Naive thymus-derived CD4-positive, alpha-beta T cell (primary cell): Measurements from ENCODE around the gene LILRB4. TPM values are rescaled to one million over a fixed set of nuclear protein-coding genes. Genes with fewer than 3 reads are reported as not detected.
"Not testable (repeated sequence)": the region's sequence is repeated elsewhere in the genome, so short reads cannot be mapped to it uniquely, and the experiment has no call there.

Experiments used
- ATAC-seq: fragments of 150-1000 bp; cut with Tn5 transposase; 2 replicates; pipeline ENCODE4 v1.10.0; 2021; ENCODE audit warnings: mild to moderate bottlenecking, moderate library complexity
- CTCF ChIA-PET: fragments of 350-600 bp; sonication (Branson Sonifier 250); formaldehyde crosslinking; loops from one replicate; lab custom pipeline; 2021; ENCODE audit warnings: antibody characterized with exemption; lab: Charles Lee
- POLR2A ChIA-PET: fragments of 350-600 bp; sonication (Branson Sonifier 250); formaldehyde crosslinking; loops from one replicate; lab custom pipeline; 2021; ENCODE audit warnings: antibody characterized with exemption, inconsistent platforms; lab: Charles Lee
- DNase-seq, 9 donors: peaks; one replicate each; pipeline versions ENCODE4 v3.0.0 to v3.0.0-alpha.2; 2020 to 2022; ENCODE audit warnings: mixed read lengths in 1 of 9
- H3K27ac ChIP-seq: one replicate; pipeline ENCODE4 v1.7.0; 2013; ENCODE audit warnings: mild to moderate bottlenecking, low read depth, low read length, moderate library complexity
- H3K27me3 ChIP-seq, 2 donors: one replicate each; pipeline ENCODE4 v1.7.0; 2013; ENCODE audit warnings: low read length in 2 of 2, mild to moderate bottlenecking in 2 of 2, moderate library complexity in 2 of 2; ENCODE audit not compliant: control insufficient read depth in 2 of 2, insufficient read depth in 2 of 2
- H3K36me3 ChIP-seq, 3 experiments: 1 replicate in 2 of 3; 2 replicates in 1 of 3; pipeline ENCODE4 v1.7.0; 2013; ENCODE audit warnings: low read length in 3 of 3, mild to moderate bottlenecking in 3 of 3, moderate library complexity in 1 of 3; ENCODE audit not compliant: insufficient read depth in 3 of 3, control insufficient read depth in 2 of 3
- H3K4me1 ChIP-seq, 2 donors: one replicate each; pipeline ENCODE4 v1.7.0; 2013; ENCODE audit warnings: low read length in 2 of 2, mild to moderate bottlenecking in 2 of 2, moderate library complexity in 1 of 2; ENCODE audit not compliant: control insufficient read depth in 2 of 2, insufficient read depth in 2 of 2
- H3K4me3 ChIP-seq: 2 replicates; pipeline ENCODE4 v1.7.0; 2013; ENCODE audit warnings: mild to moderate bottlenecking, low read length
- H3K9me3 ChIP-seq, 3 experiments: 1 replicate in 2 of 3; 2 replicates in 1 of 3; pipeline ENCODE4 v1.7.0; 2013; ENCODE audit warnings: low read length in 3 of 3; ENCODE audit not compliant: control insufficient read depth in 2 of 3
- H3K27ac Mint-ChIP-seq, 9 donors: one replicate each; pipeline ENCODE4 v1.8.0; 2020 to 2022; ENCODE audit warnings: mixed read lengths in 9 of 9, mild to moderate bottlenecking in 8 of 9, moderate library complexity in 5 of 9, inconsistent platforms in 2 of 9
- H3K27me3 Mint-ChIP-seq, 5 donors: one replicate each; pipeline ENCODE4 v1.8.0; 2021 to 2022; ENCODE audit warnings: mixed read lengths in 5 of 5, mild to moderate bottlenecking in 1 of 5
- H3K36me3 Mint-ChIP-seq, 5 donors: one replicate each; pipeline ENCODE4 v1.8.0; 2020 to 2022; ENCODE audit warnings: mixed read lengths in 5 of 5, mild to moderate bottlenecking in 3 of 5, inconsistent platforms in 1 of 5
- H3K4me1 Mint-ChIP-seq, 7 donors: one replicate each; pipeline ENCODE4 v1.8.0; 2020 to 2022; ENCODE audit warnings: mixed read lengths in 7 of 7, mild to moderate bottlenecking in 3 of 7, inconsistent platforms in 1 of 7
- H3K4me3 Mint-ChIP-seq, 10 donors: one replicate each; pipeline ENCODE4 v1.8.0; 2020 to 2022; ENCODE audit warnings: mild to moderate bottlenecking in 10 of 10, mixed read lengths in 10 of 10, moderate library complexity in 6 of 10, inconsistent platforms in 2 of 10
- H3K9me3 Mint-ChIP-seq, 11 donors: one replicate each; pipeline ENCODE4 v1.8.0; 2020 to 2022; ENCODE audit warnings: mixed read lengths in 11 of 11, mild to moderate bottlenecking in 4 of 11, inconsistent platforms in 1 of 11, moderate library complexity in 1 of 11
- intact Hi-C, 2 donors: fragments of 100-400 bp; cut with micrococcal nuclease; formaldehyde crosslinking; loops; one replicate each; pipeline ENCODE4 v1.15.1; 2023
- polyA plus RNA-seq, 2 donors: library from polyadenylated mRNA; unstranded; fragments of 300-500 nt; fragmentation: Illumina TruSeq; gene quantifications; one replicate each; pipeline ENCODE4 v1.2.3, GENCODE V29; 2021
- total RNA-seq, 6 experiments: library from RNA in 5 of 6; stranded (reverse) in 5 of 6; gene quantifications; 1 replicate in 5 of 6; 2 replicates in 1 of 6; pipeline ENCODE4 v1.2.3 and lab custom pipeline; 2021 to 2026

The LILRB4 gene
- total and polyA plus RNA-seq, 7 experiments from 2014 or later = 0.15 to 20.2 (median 2.5) TPM; not detected in 2

DNA sequence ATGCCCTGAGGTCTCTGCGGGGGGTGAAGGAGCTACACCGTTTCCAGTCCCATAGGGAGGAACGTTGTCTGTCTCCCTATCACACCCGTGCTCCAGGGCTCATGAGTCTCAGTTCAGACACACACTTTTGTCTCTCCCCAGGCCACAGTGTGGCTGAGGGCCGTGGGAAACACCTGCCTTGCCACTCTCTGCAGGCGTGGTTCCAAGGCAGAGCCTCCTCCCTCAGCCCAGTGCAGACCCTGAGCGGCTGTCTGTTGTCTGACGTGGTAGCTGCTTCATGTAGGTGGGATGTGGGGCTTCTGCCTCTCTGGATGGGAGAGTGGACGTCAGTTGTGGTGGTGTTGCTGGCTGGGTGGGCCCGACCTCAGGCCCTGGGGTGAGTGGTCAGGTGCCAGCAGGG is 38.6 kb upstream of the LILRB4 start:
- peak; percentile 62 for ATAC-seq
- H3K36me3 ChIP-seq, H3K4me3 ChIP-seq, H3K9me3 ChIP-seq, H3K4me1 ChIP-seq, H3K27me3 ChIP-seq, CTCF ChIA-PET, intact Hi-C loops, H3K27ac ChIP-seq, DNase-seq, H3K27ac Mint-ChIP-seq, H3K4me3 Mint-ChIP-seq, POLR2A ChIA-PET: not testable (repeated sequence)
- H3K36me3 Mint-ChIP-seq = peaks cover 0 to 11% (median 0%) of the 10 kb centered on the region in 5 donors
- peaks cover 0 to 16% (median 0%) of the 10 kb centered on the region in 7 donors for H3K4me1 Mint-ChIP-seq
- peaks cover 13 to 42% (median 33%) of the 10 kb centered on the region in 5 donors for H3K27me3 Mint-ChIP-seq
- H3K9me3 Mint-ChIP-seq = peaks cover 0 to 19% (median 2%) of the 10 kb centered on the region in 11 donors

DNA sequence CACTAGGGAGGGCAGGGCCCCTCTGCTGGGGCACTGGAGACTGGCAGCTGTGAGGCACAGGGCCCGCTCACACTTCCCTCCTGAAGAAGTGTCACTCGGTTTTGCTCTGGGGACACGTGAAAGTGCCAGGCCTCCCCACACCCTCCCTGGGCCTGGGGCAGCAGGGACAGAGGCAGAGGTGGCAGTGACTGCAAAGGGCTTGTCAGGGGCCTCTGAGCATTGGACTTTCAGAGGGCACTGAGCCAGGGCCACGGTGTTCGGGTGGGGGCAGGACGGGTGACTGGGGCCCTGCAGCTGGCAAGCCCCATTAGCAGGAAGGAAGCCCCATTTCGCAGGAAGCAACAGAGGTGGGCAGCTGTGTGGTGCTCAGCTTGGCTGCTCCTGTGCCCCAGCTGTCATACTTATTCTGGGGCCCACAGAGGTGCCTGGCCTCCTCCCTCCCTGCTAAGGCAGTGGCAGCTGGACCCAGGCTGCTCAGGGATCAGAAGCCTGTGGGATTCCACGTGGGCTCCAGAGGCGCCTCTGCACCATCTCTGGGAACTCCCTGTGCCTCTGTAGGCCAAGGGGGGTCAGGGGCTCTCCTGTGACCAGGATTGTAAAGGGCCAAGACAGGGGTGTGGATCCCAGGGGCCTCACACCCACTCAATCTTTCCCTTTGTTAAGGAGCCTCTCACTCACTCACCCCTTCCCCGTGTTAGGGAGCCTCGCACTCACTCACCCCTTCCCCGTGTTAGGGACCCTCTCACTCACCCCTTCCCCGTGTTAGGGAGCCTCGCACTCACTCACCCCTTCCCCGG is 37.7 kb upstream of the LILRB4 start:
- H3K4me3 ChIP-seq, POLR2A ChIA-PET, H3K27ac ChIP-seq, H3K9me3 ChIP-seq, H3K4me1 ChIP-seq, CTCF ChIA-PET, H3K36me3 ChIP-seq, intact Hi-C loops, H3K27ac Mint-ChIP-seq, DNase-seq, H3K27me3 ChIP-seq, H3K4me3 Mint-ChIP-seq: not testable (repeated sequence)
- Mint-ChIP-seq H3K9me3 (peaks cover 0 to 19% (median 2%) of the 10 kb centered on the region in 11 donors), H3K4me1 (peaks cover 0 to 16% (median 0%) of the 10 kb centered on the region in 7 donors), H3K36me3 (peaks cover 0 to 11% (median 0%) of the 10 kb centered on the region in 5 donors), H3K27me3 (peaks cover 17 to 48% (median 39%) of the 10 kb centered on the region in 5 donors)
- ATAC-seq = peak; percentile 78

DNA sequence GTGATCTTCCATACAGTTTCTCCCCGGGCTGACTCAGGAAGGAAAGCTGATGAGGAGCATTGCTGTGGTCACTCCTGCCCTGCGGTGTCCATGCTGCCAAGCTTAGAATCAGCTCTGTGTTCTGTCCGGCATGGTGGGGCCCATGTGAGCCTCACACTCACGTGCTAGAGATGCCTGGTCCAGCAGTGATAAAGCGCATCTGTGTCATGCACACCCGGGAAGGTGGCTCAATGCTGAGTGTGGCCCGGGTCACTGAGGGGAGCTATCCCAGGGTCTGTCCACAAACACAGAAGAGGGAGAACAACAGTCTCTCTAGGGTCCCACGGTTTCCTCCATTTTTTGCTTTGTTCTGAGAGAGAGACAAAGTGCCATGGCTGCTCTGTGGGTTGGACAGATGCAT is 36.0 kb upstream of the LILRB4 start:
- no peak overlapping the region for H3K4me3 ChIP-seq
- intact Hi-C loops = no loop called here
- Mint-ChIP-seq H3K27me3 (peaks cover 14 to 65% (median 53%) of the 10 kb centered on the region in 5 donors), H3K36me3 (peaks cover 0 to 11% (median 0%) of the 10 kb centered on the region in 5 donors), H3K9me3 (peaks cover 0 to 19% (median 2%) of the 10 kb centered on the region in 11 donors), H3K27ac (no peak overlapping the region), H3K4me1 (peaks cover 0 to 18% (median 0%) of the 10 kb centered on the region in 7 donors), H3K4me3 (no peak overlapping the region)
- POLR2A ChIA-PET = no interaction called here
- ATAC-seq (no peak), DNase-seq (no peak)
- no peak overlapping the region for H3K27ac ChIP-seq
- no peaks in the 10 kb centered on the region for H3K9me3 ChIP-seq
- no peaks in the 10 kb centered on the region for H3K27me3 ChIP-seq
- no peaks in the 10 kb centered on the region for H3K36me3 ChIP-seq
- CTCF ChIA-PET = no interaction called here
- no peaks in the 10 kb centered on the region for H3K4me1 ChIP-seq

DNA sequence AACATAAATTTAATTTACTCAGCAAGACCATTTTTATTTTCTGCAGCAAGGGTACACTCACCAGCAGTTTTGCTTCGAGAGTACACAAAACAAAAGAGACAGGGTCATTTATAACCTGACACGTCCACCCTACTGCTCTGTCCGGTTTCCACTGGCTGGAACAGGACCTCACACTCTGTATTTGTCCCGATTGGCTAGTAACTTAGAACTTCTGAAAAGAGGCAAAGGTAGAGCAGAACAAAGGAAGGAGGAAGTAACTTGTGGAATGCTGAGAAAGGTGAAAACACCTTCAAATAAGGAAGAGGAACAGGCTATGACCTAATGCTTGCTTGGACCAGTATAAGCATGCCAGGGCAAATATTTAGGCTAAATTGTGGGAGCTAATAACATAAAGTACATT is 34.9 kb upstream of the LILRB4 start:
- H3K4me1 Mint-ChIP-seq = peaks cover 0 to 16% (median 0%) of the 10 kb centered on the region in 7 donors
- ATAC-seq, CTCF ChIA-PET, H3K4me3 ChIP-seq, intact Hi-C loops, POLR2A ChIA-PET, H3K36me3 ChIP-seq, H3K4me3 Mint-ChIP-seq, H3K27me3 ChIP-seq, H3K4me1 ChIP-seq, DNase-seq, H3K27ac ChIP-seq, H3K27ac Mint-ChIP-seq, H3K9me3 ChIP-seq: not testable (repeated sequence)
- peaks cover 0 to 19% (median 2%) of the 10 kb centered on the region in 11 donors for H3K9me3 Mint-ChIP-seq
- peaks cover 12 to 73% (median 55%) of the 10 kb centered on the region in 5 donors for H3K27me3 Mint-ChIP-seq
- peaks cover 0 to 11% (median 0%) of the 10 kb centered on the region in 5 donors for H3K36me3 Mint-ChIP-seq

DNA sequence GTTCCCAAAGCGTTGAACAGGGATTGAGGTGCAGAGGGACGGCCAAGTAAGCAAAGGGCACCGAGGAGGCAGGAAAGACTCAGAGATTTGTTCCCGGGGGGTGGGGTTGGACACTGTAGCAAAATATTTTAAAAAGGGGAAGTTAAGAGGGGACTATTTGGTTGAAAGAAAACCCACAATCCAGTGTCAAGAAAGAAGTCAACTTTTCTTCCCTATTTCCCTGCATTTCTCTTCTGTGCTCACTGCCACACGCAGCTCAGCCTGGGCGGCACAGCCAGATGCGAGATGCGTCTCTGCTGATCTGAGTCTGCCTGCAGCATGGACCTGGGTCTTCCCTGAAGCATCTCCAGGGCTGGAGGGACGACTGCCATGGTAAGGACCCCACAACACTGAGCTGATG is 32.5 kb upstream of the LILRB4 start, which contains the start of gene LILRB1:
TSS of gene LILRB1 (plus strand) at position 223 of the 400 bp plus-strand sequence. CDS start 590 bp downstream, outside the sequence.
- H3K4me3 ChIP-seq, H3K9me3 ChIP-seq, intact Hi-C loops, H3K27me3 ChIP-seq, H3K4me1 Mint-ChIP-seq, DNase-seq, H3K27ac ChIP-seq, H3K4me1 ChIP-seq, H3K36me3 ChIP-seq, POLR2A ChIA-PET, CTCF ChIA-PET, H3K27ac Mint-ChIP-seq: not testable (repeated sequence)
- Mint-ChIP-seq H3K27me3 (peaks cover 6 to 71% (median 45%) of the 10 kb centered on the region in 5 donors), H3K4me3 (peak within 1 kb of the TSS in 1 of 10 donors; percentile 48), H3K9me3 (peaks cover 0 to 19% (median 2%) of the 10 kb centered on the region in 11 donors), H3K36me3 (peaks cover 0 to 11% (median 0%) of the 10 kb centered on the region in 5 donors)
- peak; percentile 70 for ATAC-seq

DNA sequence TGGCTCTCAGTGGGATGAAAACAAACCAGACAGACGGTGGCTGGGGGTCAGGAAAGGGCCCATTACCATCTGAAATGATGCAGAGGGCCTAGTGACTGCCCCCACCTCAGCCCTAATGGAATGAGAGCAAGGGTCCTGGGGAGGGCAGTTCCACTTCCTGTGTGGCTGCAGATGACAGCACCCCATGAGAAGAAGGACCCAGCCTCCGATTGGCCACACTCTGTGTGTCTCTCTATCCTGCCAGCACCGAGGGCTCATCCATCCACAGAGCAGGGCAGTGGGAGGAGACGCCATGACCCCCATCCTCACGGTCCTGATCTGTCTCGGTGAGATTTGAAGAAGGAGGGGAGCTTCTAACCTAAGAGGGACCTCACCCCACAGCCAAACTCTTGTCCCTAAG is 32.0 kb upstream of the LILRB4 start:
- H3K4me1 Mint-ChIP-seq = peaks cover 0 to 7% (median 0%) of the 10 kb centered on the region in 7 donors
- DNase-seq (no peak), ATAC-seq (peak; percentile 41)
- POLR2A ChIA-PET = no interaction called here
- no peak overlapping the region for H3K4me3 ChIP-seq
- no peaks in the 10 kb centered on the region for H3K9me3 ChIP-seq
- peaks cover 0 to 11% (median 0%) of the 10 kb centered on the region in 5 donors for H3K36me3 Mint-ChIP-seq
- no peak overlapping the region for H3K27ac Mint-ChIP-seq
- H3K4me1 ChIP-seq = no peaks in the 10 kb centered on the region
- intact Hi-C loops = no loop called here
- H3K4me3 Mint-ChIP-seq = no peak overlapping the region
- no peak overlapping the region for H3K27ac ChIP-seq
- CTCF ChIA-PET = no interaction called here
- H3K9me3 Mint-ChIP-seq = peaks cover 0 to 19% (median 2%) of the 10 kb centered on the region in 11 donors
- H3K27me3 Mint-ChIP-seq = peaks cover 6 to 71% (median 44%) of the 10 kb centered on the region in 5 donors
- no peaks in the 10 kb centered on the region for H3K27me3 ChIP-seq
- H3K36me3 ChIP-seq = no peaks in the 10 kb centered on the region
